Fibroblast of the aortic adventitia (primary cell): ENCODE data around the gene PRMT2. TPM values are rescaled to one million over a fixed set of nuclear protein-coding genes. Genes with fewer than 3 reads are reported as not detected.
A peak's percentile ranks its signal among the peaks of the same experiment; 100 is the strongest.

Experiments
- DNase-seq: peaks from one replicate; pipeline ENCODE4 v3.0.0-alpha.2; 2010; ENCODE audit warnings: low read depth
- H3K4me3 ChIP-seq: 2 replicates; pipeline ENCODE4 v1.5.1; 2011; ENCODE audit warnings: low read depth, mild to moderate bottlenecking, control low read depth, low read length, moderate library complexity
- total RNA-seq: library from RNA; depleted of rRNA; stranded (reverse); fragments of >200 nt; gene quantifications from 2 replicates; pipeline ENCODE4 v1.2.3, GENCODE V29; 2012; ENCODE audit warnings: low replicate concordance
- TF ChIP-seq, protein P1 (sequence below): IDR thresholded peaks from 2 replicates; pipeline ENCODE4 v1.5.1; 2011; ENCODE audit warnings: mild to moderate bottlenecking, low read length, control low read depth, inconsistent platforms; ENCODE audit not compliant: insufficient read depth

PRMT2 gene
- total RNA-seq, 1 donor = 96.6 TPM

- H3K4me3 ChIP-seq = no peak overlapping the region
- DNase-seq = no peak
- TF ChIP-seq, protein P1, sequence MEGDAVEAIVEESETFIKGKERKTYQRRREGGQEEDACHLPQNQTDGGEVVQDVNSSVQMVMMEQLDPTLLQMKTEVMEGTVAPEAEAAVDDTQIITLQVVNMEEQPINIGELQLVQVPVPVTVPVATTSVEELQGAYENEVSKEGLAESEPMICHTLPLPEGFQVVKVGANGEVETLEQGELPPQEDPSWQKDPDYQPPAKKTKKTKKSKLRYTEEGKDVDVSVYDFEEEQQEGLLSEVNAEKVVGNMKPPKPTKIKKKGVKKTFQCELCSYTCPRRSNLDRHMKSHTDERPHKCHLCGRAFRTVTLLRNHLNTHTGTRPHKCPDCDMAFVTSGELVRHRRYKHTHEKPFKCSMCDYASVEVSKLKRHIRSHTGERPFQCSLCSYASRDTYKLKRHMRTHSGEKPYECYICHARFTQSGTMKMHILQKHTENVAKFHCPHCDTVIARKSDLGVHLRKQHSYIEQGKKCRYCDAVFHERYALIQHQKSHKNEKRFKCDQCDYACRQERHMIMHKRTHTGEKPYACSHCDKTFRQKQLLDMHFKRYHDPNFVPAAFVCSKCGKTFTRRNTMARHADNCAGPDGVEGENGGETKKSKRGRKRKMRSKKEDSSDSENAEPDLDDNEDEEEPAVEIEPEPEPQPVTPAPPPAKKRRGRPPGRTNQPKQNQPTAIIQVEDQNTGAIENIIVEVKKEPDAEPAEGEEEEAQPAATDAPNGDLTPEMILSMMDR = no peak
Observed at GRCh38 chr21:46649356-46649755, 13.9 kb downstream of the PRMT2 start.

- DNase-seq = no peak
- no peak overlapping the region for H3K4me3 ChIP-seq
- TF ChIP-seq, protein P1 = no peak
Observed at GRCh38 chr21:46650476-46651098, 15.1 kb downstream of the PRMT2 start.

DNA sequence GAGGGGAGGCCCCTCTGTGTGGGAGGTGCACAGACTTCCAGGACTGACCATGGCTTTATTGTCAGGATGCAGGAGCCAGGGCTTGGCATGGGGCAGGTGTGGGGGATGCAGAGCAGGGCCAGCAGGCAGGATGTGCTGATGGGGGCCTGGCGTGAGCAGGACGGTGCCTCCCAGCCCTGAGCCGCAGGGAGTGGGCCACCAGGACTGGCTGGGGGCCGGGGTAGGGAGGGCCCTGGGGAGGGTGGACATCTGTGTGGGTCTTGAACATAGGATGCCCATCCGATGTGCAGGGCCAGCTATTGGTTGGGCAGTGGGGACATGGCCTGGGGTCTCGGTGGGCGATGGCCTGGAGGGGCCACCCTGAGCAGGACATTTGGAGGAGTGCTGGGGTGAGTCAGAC lies 15.6 kb downstream of the PRMT2 start:
- TF ChIP-seq, protein P1 = no peak
- DNase-seq = no peak

GRCh38 chr21:46655230-46655629 lies 19.8 kb downstream of the PRMT2 start:
- H3K4me3 ChIP-seq = no peak overlapping the region
- TF ChIP-seq, protein P1 = no peak
- DNase-seq = no peak

More for the DNA sequence above, 15.6 kb downstream of the PRMT2 start:
- H3K4me3 ChIP-seq = no peak overlapping the region

DNA sequence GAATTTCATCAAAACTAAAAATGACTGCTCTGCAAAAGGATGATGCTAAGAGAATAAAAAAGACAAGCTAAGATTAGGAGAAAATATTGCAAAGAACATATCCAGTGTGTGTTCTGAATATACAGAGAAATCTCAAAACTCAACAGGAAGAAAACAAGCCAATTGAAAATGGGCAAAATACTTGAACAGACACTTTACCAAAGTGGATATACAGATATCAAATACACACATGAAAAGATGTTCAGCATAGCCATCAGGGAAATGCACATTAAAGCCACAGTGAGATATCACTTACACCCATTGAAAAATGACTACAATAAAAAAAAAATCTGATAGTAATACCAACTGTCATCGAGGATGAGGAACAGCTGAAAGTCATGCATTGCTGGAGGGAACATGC lies 21.3 kb downstream of the PRMT2 start:
- no peak for DNase-seq
- H3K4me3 ChIP-seq = no peak overlapping the region
- TF ChIP-seq, protein P1 = no peak

GRCh38 chr21:46660505-46660904 lies 25.0 kb downstream of the PRMT2 start:
- no peak overlapping the region for H3K4me3 ChIP-seq
- no peak for DNase-seq
- TF ChIP-seq, protein P1 = no peak

DNA sequence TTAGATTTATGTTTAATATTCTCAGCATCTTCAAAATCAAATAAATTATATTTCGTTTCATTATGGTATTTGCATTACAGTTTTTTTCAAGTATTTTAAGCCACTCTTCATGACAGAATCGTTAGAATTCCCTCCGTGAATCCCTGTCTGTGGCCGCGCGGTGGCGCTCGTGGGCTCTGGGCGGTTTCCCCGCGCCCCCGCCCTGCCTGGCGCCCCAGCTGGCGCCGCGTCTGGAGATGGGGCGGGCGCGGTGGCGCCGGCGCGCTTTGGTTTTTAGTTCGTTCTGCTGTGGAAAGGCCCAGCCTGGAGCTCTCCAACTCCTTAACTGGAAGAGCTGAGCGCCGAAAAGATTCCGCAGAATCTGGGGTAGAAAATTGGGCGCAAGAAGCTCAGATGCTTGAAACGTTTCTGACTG lies 25.7 kb downstream of the PRMT2 start:
- H3K4me3 ChIP-seq = peak overlapping the region; percentile 14
- TF ChIP-seq, protein P1 = peak; percentile 73
- peak; percentile 83 for DNase-seq
